ENCODE measurements around the gene HSPB6. TPM values are rescaled to one million over a fixed set of nuclear protein-coding genes. Genes with fewer than 3 reads are reported as not detected.

Gene HSPB6
- total RNA-seq, 1 donor from 2014 or later: 1.9 TPM

DNA sequence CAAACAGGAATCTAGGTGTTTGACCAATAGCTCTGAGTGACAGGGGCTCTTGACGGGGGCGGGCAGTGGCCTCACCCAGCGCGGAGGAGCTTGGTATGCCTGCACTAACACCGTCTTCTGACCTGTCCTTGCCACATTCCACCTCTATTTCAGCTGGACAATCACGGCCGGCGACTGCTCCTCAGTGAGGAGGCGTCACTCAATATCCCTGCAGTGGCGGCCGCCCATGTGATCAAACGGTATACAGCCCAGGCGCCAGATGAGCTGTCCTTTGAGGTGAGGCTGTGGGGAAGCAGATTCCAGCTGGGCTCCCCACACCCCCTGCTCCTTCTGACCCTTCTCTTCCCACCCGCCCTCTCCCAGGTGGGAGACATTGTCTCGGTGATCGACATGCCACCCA lies 23.2 kb upstream of the HSPB6 start:
- peaks cover 11% of the 10 kb centered on the region for H3K4me1 Mint-ChIP-seq (ENCODE audit: low read depth, unreplicated experiment)
- H3K9me3 Mint-ChIP-seq (ENCODE audit: unreplicated experiment): peaks cover 4% of the 10 kb centered on the region
- no peak overlapping the region for H3K27ac Mint-ChIP-seq (ENCODE audit: unreplicated experiment)
- no peaks in the 10 kb centered on the region for H3K9me3 ChIP-seq (ENCODE audit: insufficient read depth, low read depth, low read length)
- peaks cover 33% of the 10 kb centered on the region for H3K27me3 Mint-ChIP-seq (ENCODE audit: low read depth, unreplicated experiment)
- H3K4me3 Mint-ChIP-seq (ENCODE audit: unreplicated experiment): no peak overlapping the region
- H3K4me1 ChIP-seq (ENCODE audit: insufficient read depth, low read length): peaks cover 13% of the 10 kb centered on the region
- no peak overlapping the region for H2AFZ ChIP-seq (ENCODE audit: low read depth, low read length)
- H3K27me3 ChIP-seq (ENCODE audit: insufficient read depth, low read length): no peaks in the 10 kb centered on the region
- no peak overlapping the region for H3K4me2 ChIP-seq (ENCODE audit: low read length)
- H3K9ac ChIP-seq (ENCODE audit: low read length): no peak overlapping the region
- FAIRE-seq: no peak
- H3K79me2 ChIP-seq (ENCODE audit: insufficient read depth, low read length): peaks cover 5% of the 10 kb centered on the region
- peaks cover 9% of the 10 kb centered on the region for H4K20me1 ChIP-seq (ENCODE audit: insufficient read depth, low read length)
- no peak overlapping the region for H3K4me3 ChIP-seq (ENCODE audit: insufficient read depth, low read depth, low read length)
- DNase-seq (ENCODE audit: low read depth): no peak
- H3K36me3 ChIP-seq (ENCODE audit: insufficient read depth, low read length): no peaks in the 10 kb centered on the region
- no peak for TF ChIP-seq EZH2 (IDR thresholded peaks at IDR 0.05; ENCODE audit: insufficient read depth, low read length)
- TF ChIP-seq, protein P1, sequence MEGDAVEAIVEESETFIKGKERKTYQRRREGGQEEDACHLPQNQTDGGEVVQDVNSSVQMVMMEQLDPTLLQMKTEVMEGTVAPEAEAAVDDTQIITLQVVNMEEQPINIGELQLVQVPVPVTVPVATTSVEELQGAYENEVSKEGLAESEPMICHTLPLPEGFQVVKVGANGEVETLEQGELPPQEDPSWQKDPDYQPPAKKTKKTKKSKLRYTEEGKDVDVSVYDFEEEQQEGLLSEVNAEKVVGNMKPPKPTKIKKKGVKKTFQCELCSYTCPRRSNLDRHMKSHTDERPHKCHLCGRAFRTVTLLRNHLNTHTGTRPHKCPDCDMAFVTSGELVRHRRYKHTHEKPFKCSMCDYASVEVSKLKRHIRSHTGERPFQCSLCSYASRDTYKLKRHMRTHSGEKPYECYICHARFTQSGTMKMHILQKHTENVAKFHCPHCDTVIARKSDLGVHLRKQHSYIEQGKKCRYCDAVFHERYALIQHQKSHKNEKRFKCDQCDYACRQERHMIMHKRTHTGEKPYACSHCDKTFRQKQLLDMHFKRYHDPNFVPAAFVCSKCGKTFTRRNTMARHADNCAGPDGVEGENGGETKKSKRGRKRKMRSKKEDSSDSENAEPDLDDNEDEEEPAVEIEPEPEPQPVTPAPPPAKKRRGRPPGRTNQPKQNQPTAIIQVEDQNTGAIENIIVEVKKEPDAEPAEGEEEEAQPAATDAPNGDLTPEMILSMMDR (IDR thresholded peaks at IDR 0.05; ENCODE audit: insufficient read depth, low read depth, low read length): no peak
- peaks cover 11% of the 10 kb centered on the region for H3K36me3 Mint-ChIP-seq (ENCODE audit: low read depth, unreplicated experiment)
- no peak overlapping the region for H3K27ac ChIP-seq (ENCODE audit: low read depth, low read length)

DNA sequence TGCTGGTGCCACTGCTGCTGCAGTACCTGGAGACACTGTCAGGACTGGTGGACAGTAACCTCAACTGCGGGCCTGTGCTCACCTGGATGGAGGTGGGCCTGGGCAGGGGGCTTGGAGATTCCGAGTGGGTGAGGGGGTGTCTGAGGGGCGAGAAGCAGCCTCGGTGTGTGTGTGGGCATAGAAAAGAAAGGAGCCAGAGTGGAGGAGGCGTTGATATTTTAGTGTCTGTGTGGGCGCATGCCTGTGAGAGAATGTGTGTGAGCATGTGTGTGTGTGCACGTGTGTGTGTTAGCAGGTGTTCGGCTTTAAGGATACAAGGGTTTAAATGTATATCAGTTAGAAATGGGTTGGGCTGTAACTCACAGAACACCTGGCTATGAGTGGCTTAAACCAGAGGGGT lies 22.2 kb upstream of the HSPB6 start:
- peaks cover 11% of the 10 kb centered on the region for H3K4me1 Mint-ChIP-seq (ENCODE audit: low read depth, unreplicated experiment)
- no peak overlapping the region for H3K27ac Mint-ChIP-seq (ENCODE audit: unreplicated experiment)
- no peaks in the 10 kb centered on the region for H3K9me3 ChIP-seq (ENCODE audit: insufficient read depth, low read depth, low read length)
- no peak overlapping the region for H3K9ac ChIP-seq (ENCODE audit: low read length)
- no peak for FAIRE-seq
- H3K4me2 ChIP-seq (ENCODE audit: low read length): no peak overlapping the region
- peaks cover 13% of the 10 kb centered on the region for H3K4me1 ChIP-seq (ENCODE audit: insufficient read depth, low read length)
- TF ChIP-seq, protein P1 (IDR thresholded peaks at IDR 0.05; ENCODE audit: insufficient read depth, low read depth, low read length): no peak
- TF ChIP-seq EZH2 (IDR thresholded peaks at IDR 0.05; ENCODE audit: insufficient read depth, low read length): no peak
- peaks cover 9% of the 10 kb centered on the region for H4K20me1 ChIP-seq (ENCODE audit: insufficient read depth, low read length)
- H3K4me3 ChIP-seq (ENCODE audit: insufficient read depth, low read depth, low read length): no peak overlapping the region
- peaks cover 39% of the 10 kb centered on the region for H3K27me3 Mint-ChIP-seq (ENCODE audit: low read depth, unreplicated experiment)
- no peak overlapping the region for H2AFZ ChIP-seq (ENCODE audit: low read depth, low read length)
- no peaks in the 10 kb centered on the region for H3K36me3 ChIP-seq (ENCODE audit: insufficient read depth, low read length)
- H3K27me3 ChIP-seq (ENCODE audit: insufficient read depth, low read length): no peaks in the 10 kb centered on the region
- no peak overlapping the region for H3K4me3 Mint-ChIP-seq (ENCODE audit: unreplicated experiment)
- no peak for DNase-seq (ENCODE audit: low read depth)
- peaks cover 11% of the 10 kb centered on the region for H3K36me3 Mint-ChIP-seq (ENCODE audit: low read depth, unreplicated experiment)
- peaks cover 4% of the 10 kb centered on the region for H3K9me3 Mint-ChIP-seq (ENCODE audit: unreplicated experiment)
- H3K79me2 ChIP-seq (ENCODE audit: insufficient read depth, low read length): peaks cover 5% of the 10 kb centered on the region
- H3K27ac ChIP-seq (ENCODE audit: low read depth, low read length): no peak overlapping the region

DNA sequence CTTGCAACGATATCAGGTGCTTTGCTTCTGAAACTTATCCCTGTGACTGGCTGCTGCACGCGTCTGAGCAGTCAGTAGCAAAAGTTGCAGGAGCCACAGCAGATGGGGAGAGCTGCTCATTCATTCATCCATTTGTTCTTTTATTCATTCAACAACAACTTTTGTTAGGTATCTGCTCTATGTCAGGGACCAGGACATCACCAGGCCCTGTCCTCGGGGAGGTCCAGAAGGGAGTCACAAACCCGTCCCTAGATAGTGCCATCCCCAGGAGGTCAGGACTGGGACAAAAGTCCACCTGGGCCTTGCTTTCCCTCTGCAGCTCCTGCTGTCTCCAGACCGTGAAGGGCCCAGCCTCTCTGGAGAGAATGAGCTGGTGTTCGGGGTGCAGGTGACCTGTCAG lies 21.1 kb upstream of the HSPB6 start:
- peaks cover 5% of the 10 kb centered on the region for H3K79me2 ChIP-seq (ENCODE audit: insufficient read depth, low read length)
- no peaks in the 10 kb centered on the region for H3K36me3 ChIP-seq (ENCODE audit: insufficient read depth, low read length)
- Mint-ChIP-seq H3K27me3 (ENCODE audit: low read depth, unreplicated experiment) (peaks cover 31% of the 10 kb centered on the region), H3K4me3 (ENCODE audit: unreplicated experiment) (no peak overlapping the region), H3K4me1 (ENCODE audit: low read depth, unreplicated experiment) (peaks cover 7% of the 10 kb centered on the region), H3K9me3 (ENCODE audit: unreplicated experiment) (peaks cover 4% of the 10 kb centered on the region), H3K27ac (ENCODE audit: unreplicated experiment) (no peak overlapping the region), H3K36me3 (ENCODE audit: low read depth, unreplicated experiment) (peaks cover 8% of the 10 kb centered on the region)
- H3K9me3 ChIP-seq (ENCODE audit: insufficient read depth, low read depth, low read length): no peaks in the 10 kb centered on the region
- no peak overlapping the region for H2AFZ ChIP-seq (ENCODE audit: low read depth, low read length)
- H3K27me3 ChIP-seq (ENCODE audit: insufficient read depth, low read length): no peaks in the 10 kb centered on the region
- TF ChIP-seq, protein P1 (IDR thresholded peaks at IDR 0.05; ENCODE audit: insufficient read depth, low read depth, low read length): no peak
- TF ChIP-seq EZH2 (IDR thresholded peaks at IDR 0.05; ENCODE audit: insufficient read depth, low read length): no peak
- H3K27ac ChIP-seq (ENCODE audit: low read depth, low read length): no peak overlapping the region
- FAIRE-seq (no peak), DNase-seq (ENCODE audit: low read depth) (no peak)
- peaks cover 9% of the 10 kb centered on the region for H4K20me1 ChIP-seq (ENCODE audit: insufficient read depth, low read length)
- no peak overlapping the region for H3K9ac ChIP-seq (ENCODE audit: low read length)
- no peak overlapping the region for H3K4me2 ChIP-seq (ENCODE audit: low read length)
- H3K4me3 ChIP-seq (ENCODE audit: insufficient read depth, low read depth, low read length): no peak overlapping the region
- peaks cover 13% of the 10 kb centered on the region for H3K4me1 ChIP-seq (ENCODE audit: insufficient read depth, low read length)

Data from astrocyte (in vitro differentiated cells and primary cell).